Naive B cell (primary cell): ENCODE data around the gene ATP13A5. TPM values are rescaled to one million over a fixed set of nuclear protein-coding genes. Genes with fewer than 3 reads are reported as not detected.

Source experiments
- ATAC-seq, 2 donors: fragments of 150-1000 bp; cut with Tn5 transposase; 2 replicates each; pipeline ENCODE4 v1.10.0; 2021; ENCODE audit warnings: low read depth in 2 of 2, mild to moderate bottlenecking in 2 of 2, moderate library complexity in 2 of 2
- DNase-seq: peaks from one replicate; pipeline ENCODE4 v3.0.0; 2022
- H3K27ac Mint-ChIP-seq, 6 donors: one replicate each; pipeline ENCODE4 v1.8.0; 2020 to 2022; ENCODE audit warnings: mild to moderate bottlenecking in 6 of 6, mixed read lengths in 6 of 6, moderate library complexity in 5 of 6, inconsistent platforms in 2 of 6
- H3K27me3 Mint-ChIP-seq, 3 donors: one replicate each; pipeline ENCODE4 v1.8.0; 2021 to 2022; ENCODE audit warnings: mixed read lengths in 3 of 3, mild to moderate bottlenecking in 1 of 3
- H3K36me3 Mint-ChIP-seq, 2 donors: one replicate each; pipeline ENCODE4 v1.8.0; 2020 to 2022; ENCODE audit warnings: mixed read lengths in 2 of 2, inconsistent platforms in 1 of 2, mild to moderate bottlenecking in 1 of 2
- H3K4me1 Mint-ChIP-seq, 3 donors: one replicate each; pipeline ENCODE4 v1.8.0; 2020 to 2022; ENCODE audit warnings: mixed read lengths in 3 of 3, inconsistent platforms in 1 of 3, mild to moderate bottlenecking in 1 of 3, moderate library complexity in 1 of 3
- H3K4me3 Mint-ChIP-seq, 8 donors: one replicate each; pipeline ENCODE4 v1.8.0; 2020 to 2022; ENCODE audit warnings: mild to moderate bottlenecking in 8 of 8, mixed read lengths in 8 of 8, moderate library complexity in 8 of 8, inconsistent platforms in 2 of 8
- H3K9me3 Mint-ChIP-seq, 7 donors: one replicate each; pipeline ENCODE4 v1.8.0; 2020 to 2022; ENCODE audit warnings: mixed read lengths in 7 of 7, mild to moderate bottlenecking in 5 of 7, inconsistent platforms in 2 of 7, moderate library complexity in 1 of 7
- polyA plus RNA-seq, 6 donors: library from polyadenylated mRNA; unstranded; fragments of 300-500 nt; fragmentation: Illumina TruSeq; gene quantifications; one replicate each; pipeline ENCODE4 v1.2.3, GENCODE V29; 2021; ENCODE audit warnings: low read depth in 6 of 6

The ATP13A5 gene
- polyA plus RNA-seq, 6 donors from 2014 or later: not detected

DNA sequence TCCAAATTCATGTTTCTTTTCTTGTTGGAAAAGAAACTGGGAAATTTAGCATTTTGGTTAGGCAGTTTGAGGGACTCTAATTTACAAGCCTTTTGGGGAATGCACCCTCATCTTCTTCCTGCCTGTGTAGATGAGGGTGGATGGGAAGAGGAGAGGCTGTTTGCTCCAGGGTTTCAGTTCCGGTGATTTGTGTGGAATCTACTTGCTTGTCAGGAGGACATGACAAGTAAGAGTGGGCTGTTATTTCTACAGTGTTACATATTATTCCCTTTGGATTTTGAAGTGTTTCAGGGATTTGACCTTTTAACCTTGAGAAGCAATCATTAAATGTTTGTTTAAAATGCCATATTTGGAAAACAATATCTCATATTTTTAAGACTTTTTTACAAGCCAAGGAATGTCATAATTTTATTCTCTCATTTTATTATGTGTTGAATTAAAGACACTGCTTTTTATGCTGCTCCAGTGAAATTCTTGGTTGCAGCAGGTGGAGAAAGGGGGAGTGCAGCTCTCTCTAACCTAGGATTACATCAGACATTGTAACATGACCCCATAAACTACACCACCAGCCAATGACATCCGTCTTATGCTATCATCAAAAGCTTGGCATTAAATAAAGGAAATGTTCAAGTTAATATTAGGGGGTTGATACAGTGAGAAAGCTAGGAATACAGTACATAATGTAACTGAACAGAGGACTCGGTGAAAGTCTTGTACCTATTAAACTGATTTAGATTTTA lies 107.3 kb downstream of the ATP13A5 start:
- no peak overlapping the region for H3K27ac Mint-ChIP-seq
- no peaks in the 10 kb centered on the region for H3K4me1 Mint-ChIP-seq
- no peak for DNase-seq
- no peak for ATAC-seq
- no peaks in the 10 kb centered on the region for H3K36me3 Mint-ChIP-seq
- peaks cover 0 to 5% (median 0%) of the 10 kb centered on the region in 7 donors for H3K9me3 Mint-ChIP-seq
- no peaks in the 10 kb centered on the region for H3K27me3 Mint-ChIP-seq
- H3K4me3 Mint-ChIP-seq: peak overlapping the region in 1 of 8 donors; percentile 5

GRCh38 chr3:193270451-193270850 lies 108.1 kb downstream of the ATP13A5 start:
- H3K4me1 Mint-ChIP-seq: no peaks in the 10 kb centered on the region
- DNase-seq: no peak
- ATAC-seq: no peak
- H3K36me3 Mint-ChIP-seq: no peaks in the 10 kb centered on the region
- no peak overlapping the region for H3K27ac Mint-ChIP-seq
- H3K27me3 Mint-ChIP-seq: no peaks in the 10 kb centered on the region
- peaks cover 0 to 5% (median 3%) of the 10 kb centered on the region in 7 donors for H3K9me3 Mint-ChIP-seq
- H3K4me3 Mint-ChIP-seq: no peak overlapping the region

GRCh38 chr3:193269343-193270028 lies 109.1 kb downstream of the ATP13A5 start:
- no peak for DNase-seq
- Mint-ChIP-seq H3K27ac (no peak overlapping the region), H3K9me3 (peaks cover 0 to 5% (median 3%) of the 10 kb centered on the region in 7 donors), H3K4me3 (no peak overlapping the region), H3K27me3 (no peaks in the 10 kb centered on the region), H3K36me3 (no peaks in the 10 kb centered on the region), H3K4me1 (no peaks in the 10 kb centered on the region)
- ATAC-seq: no peak

GRCh38 chr3:193262707-193263106 lies 115.8 kb downstream of the ATP13A5 start:
- Mint-ChIP-seq H3K4me3 (no peak overlapping the region), H3K4me1 (no peaks in the 10 kb centered on the region), H3K36me3 (no peaks in the 10 kb centered on the region), H3K27ac (no peak overlapping the region), H3K9me3 (peaks cover 0 to 4% (median 0%) of the 10 kb centered on the region in 7 donors), H3K27me3 (peaks cover 0 to 2% (median 0%) of the 10 kb centered on the region in 3 donors)
- no peak for DNase-seq
- no peak for ATAC-seq

DNA sequence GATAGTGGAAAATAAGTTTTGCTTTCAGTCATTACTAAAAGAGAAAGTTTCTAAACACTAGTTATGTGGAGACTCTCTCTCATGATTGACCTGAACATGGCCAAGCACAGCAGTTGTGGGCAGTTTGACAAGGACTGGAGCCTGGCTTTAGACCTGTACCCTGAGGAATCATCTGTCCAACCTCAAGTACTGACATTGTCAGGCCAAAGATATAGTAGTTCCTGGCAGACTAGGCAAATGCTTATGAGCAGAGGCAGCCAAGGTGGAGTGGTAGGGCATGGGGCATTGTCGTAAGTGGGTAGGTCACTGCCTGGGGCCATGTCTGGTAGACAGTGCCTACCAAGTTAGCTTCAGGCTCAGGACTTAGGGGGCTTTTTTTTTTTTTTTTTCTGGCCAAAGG lies 116.6 kb downstream of the ATP13A5 start:
- Mint-ChIP-seq H3K27ac (no peak overlapping the region), H3K27me3 (peaks cover 0 to 7% (median 0%) of the 10 kb centered on the region in 3 donors), H3K9me3 (peaks cover 0 to 6% (median 2%) of the 10 kb centered on the region in 7 donors), H3K4me1 (no peaks in the 10 kb centered on the region), H3K36me3 (no peaks in the 10 kb centered on the region), H3K4me3 (no peak overlapping the region)
- DNase-seq (no peak), ATAC-seq (no peak)

DNA sequence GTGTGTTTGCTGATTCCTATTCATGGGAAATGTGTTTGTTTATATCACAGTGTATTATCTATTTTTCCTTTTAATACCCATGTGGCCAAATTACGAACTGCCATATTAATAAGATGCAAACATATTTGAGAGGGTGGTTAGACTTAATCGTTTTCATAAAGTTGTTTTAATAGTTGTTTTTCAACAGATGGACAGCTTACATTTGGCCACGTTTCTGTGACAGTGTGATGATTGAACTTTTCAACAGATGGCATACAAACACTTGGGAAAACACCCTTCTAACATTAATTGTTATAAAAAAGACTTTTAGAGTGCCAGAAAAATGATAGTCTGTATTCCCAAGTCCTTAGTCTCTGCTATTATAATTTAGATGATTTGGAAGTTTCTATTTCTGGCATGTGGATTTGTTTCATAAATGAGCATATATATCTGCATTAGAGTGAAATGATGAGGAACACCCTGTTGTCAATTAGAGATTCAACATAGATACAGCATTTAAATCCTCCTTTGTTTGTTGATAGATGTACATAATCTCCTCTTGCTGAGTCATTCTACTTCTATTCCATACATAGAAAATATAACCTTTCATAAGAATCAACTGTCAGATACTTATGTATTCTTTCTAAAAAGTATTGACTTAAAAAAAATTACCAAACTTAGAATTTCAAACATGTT lies 124.4 kb downstream of the ATP13A5 start:
- Mint-ChIP-seq H3K9me3 (peaks cover 2 to 31% (median 14%) of the 10 kb centered on the region in 7 donors), H3K27ac (no peak overlapping the region), H3K4me3 (no peak overlapping the region), H3K27me3 (peaks cover 0 to 11% (median 7%) of the 10 kb centered on the region in 3 donors), H3K36me3 (peaks cover 0 to 12% of the 10 kb centered on the region in 2 donors), H3K4me1 (no peaks in the 10 kb centered on the region)
- ATAC-seq: no peak
- no peak for DNase-seq

GRCh38 chr3:193250492-193250891 lies 128.1 kb downstream of the ATP13A5 start:
- Mint-ChIP-seq H3K27me3 (peaks cover 0 to 6% (median 2%) of the 10 kb centered on the region in 3 donors), H3K9me3 (peaks cover 9 to 54% (median 32%) of the 10 kb centered on the region in 7 donors)
- no peak for DNase-seq

GRCh38 chr3:193248848-193249468 lies 129.6 kb downstream of the ATP13A5 start:
- DNase-seq (no peak), ATAC-seq (no peak)
- no peaks in the 10 kb centered on the region for H3K4me1 Mint-ChIP-seq
- no peak overlapping the region for H3K4me3 Mint-ChIP-seq
- H3K27me3 Mint-ChIP-seq: peaks cover 0 to 13% (median 7%) of the 10 kb centered on the region in 3 donors
- H3K9me3 Mint-ChIP-seq: peaks cover 15 to 60% (median 32%) of the 10 kb centered on the region in 7 donors
- peaks cover 0 to 21% of the 10 kb centered on the region in 2 donors for H3K36me3 Mint-ChIP-seq
- no peak overlapping the region for H3K27ac Mint-ChIP-seq

More at GRCh38 chr3:193250492-193250891, 128.1 kb downstream of the ATP13A5 start:
- ATAC-seq: no peak
- Mint-ChIP-seq H3K4me1 (no peaks in the 10 kb centered on the region), H3K27ac (no peak overlapping the region), H3K4me3 (no peak overlapping the region), H3K36me3 (peaks cover 0 to 17% of the 10 kb centered on the region in 2 donors)

DNA sequence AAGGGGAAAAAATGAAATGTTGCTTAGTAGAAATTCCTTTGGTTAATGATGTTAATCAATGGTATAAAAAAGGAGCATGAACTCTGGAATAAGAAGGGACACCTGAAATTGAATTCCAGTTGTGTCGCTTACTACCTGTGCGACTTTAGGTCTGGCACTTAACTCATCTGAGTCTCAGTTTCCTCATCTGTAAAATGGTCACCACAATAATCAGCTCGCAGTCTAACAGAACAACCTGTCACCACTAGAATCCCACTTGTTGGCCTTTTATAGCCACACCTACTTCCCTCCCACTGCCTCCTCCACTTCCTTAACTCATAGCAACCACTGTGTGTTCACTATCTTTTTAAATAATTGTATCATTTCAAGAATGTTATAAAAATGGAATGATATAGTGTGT lies 135.0 kb downstream of the ATP13A5 start:
- ATAC-seq (no peak), DNase-seq (no peak)
- Mint-ChIP-seq H3K27ac (no peak overlapping the region), H3K4me3 (no peak overlapping the region), H3K4me1 (peaks cover 0 to 3% (median 0%) of the 10 kb centered on the region in 3 donors), H3K9me3 (peaks cover 17 to 39% (median 19%) of the 10 kb centered on the region in 7 donors), H3K36me3 (peaks cover 0 to 13% of the 10 kb centered on the region in 2 donors), H3K27me3 (peaks cover 21 to 45% (median 24%) of the 10 kb centered on the region in 3 donors)

GRCh38 chr3:193241716-193242115 lies 136.8 kb downstream of the ATP13A5 start:
- DNase-seq: no peak
- Mint-ChIP-seq H3K27ac (peak overlapping the region in 1 of 6 donors; percentile 21), H3K9me3 (peaks cover 6 to 20% (median 8%) of the 10 kb centered on the region in 7 donors), H3K4me1 (peaks cover 0 to 3% (median 0%) of the 10 kb centered on the region in 3 donors), H3K4me3 (peak overlapping the region in 1 of 8 donors; percentile 52), H3K36me3 (peaks cover 0 to 13% of the 10 kb centered on the region in 2 donors), H3K27me3 (peaks cover 21 to 51% (median 29%) of the 10 kb centered on the region in 3 donors)
- no peak for ATAC-seq

DNA sequence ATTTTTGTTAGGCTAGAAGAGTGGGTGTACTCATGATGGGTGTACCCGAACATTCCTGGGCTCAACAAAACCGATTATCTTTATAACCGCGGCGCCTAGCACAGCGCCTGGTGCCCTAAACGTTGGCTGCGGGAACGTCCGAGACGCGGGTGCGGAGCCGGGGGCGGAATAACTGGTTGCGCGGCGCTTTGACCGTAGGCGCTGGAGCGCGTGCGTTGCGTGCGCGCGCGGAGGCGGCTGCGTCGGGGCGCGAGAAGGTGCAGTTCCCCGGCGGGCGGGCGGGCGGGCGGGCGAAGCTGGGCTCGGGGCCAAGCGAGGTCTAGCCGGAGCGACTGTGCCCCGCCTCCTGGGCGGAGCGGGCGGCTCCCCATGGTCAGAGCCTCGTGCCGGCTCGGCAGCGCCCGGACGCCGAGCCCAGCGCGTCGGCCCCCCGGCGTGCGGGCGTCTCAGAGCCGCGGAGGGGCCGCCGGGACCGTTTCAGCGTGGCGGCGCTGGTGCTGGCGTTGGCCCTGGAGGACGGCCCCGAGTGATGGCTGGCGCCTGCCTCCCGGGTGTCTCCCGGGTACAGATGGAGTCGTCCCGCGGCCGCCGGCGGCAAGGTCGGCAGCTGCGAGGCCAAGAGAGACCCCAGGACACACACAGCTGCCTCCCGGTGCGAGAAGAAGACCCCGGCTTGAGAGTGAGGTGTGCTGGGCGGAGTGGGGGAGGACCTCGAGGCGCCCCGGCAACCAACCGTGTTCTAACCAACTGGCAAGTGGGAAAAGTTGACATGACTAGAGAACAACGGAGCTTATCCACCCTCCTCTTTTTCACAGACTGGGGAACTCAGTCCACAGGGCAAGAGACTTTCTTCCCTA lies 137.5 kb downstream of the ATP13A5 start, which contains the start of gene PLAAT1:
TSS of gene PLAAT1 (plus strand) at position 373 of the 857 bp plus-strand sequence. CDS start 14,429 bp downstream, outside the sequence.
- Mint-ChIP-seq H3K36me3 (peaks cover 0 to 13% of the 10 kb centered on the region in 2 donors), H3K27ac (peak within 1 kb of the TSS in 1 of 6 donors; percentile 21), H3K27me3 (peaks cover 21 to 51% (median 29%) of the 10 kb centered on the region in 3 donors), H3K4me3 (peak within 1 kb of the TSS in 3 of 8 donors; percentile 20 to 70 (median 48)), H3K9me3 (peaks cover 6 to 19% (median 8%) of the 10 kb centered on the region in 7 donors), H3K4me1 (peaks cover 0 to 3% (median 0%) of the 10 kb centered on the region in 3 donors)
- DNase-seq: no peak
- ATAC-seq: no peak

DNA sequence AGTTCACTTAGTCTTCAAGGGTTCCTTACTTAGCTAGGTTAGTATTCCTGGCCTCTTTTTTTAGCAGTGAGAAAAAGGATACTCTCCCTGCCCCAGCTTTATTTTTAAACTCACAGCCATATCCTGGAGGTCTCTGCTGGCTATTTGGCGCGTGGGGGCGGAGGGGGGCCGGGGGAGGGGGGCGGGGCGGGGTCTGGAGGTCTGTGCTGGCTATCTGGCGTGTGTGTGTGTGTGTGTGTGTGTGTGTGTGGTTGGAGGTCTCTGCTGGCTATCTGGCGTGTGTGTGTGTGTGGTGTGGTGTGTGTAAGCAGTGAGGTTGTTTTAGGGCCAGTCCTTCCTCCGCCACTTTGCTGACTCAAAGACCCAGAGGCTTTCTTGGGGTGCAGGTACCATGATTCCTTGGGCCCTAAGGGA lies 138.1 kb downstream of the ATP13A5 start:
- H3K27me3 Mint-ChIP-seq: peaks cover 21 to 51% (median 23%) of the 10 kb centered on the region in 3 donors
- H3K4me1 Mint-ChIP-seq: peaks cover 0 to 3% (median 0%) of the 10 kb centered on the region in 3 donors
- peaks cover 0 to 13% of the 10 kb centered on the region in 2 donors for H3K36me3 Mint-ChIP-seq
- peaks cover 4 to 15% (median 8%) of the 10 kb centered on the region in 7 donors for H3K9me3 Mint-ChIP-seq
- ATAC-seq (no peak), DNase-seq (no peak)
- H3K4me3 Mint-ChIP-seq: peak overlapping the region in 1 of 8 donors; percentile 70
- no peak overlapping the region for H3K27ac Mint-ChIP-seq
